ENCODE measurements around the gene MAFG. TPM values are rescaled to one million over a fixed set of nuclear protein-coding genes. Genes with fewer than 3 reads are reported as not detected.

MAFG gene
- total RNA-seq, 1 donor from 2014 or later = 10.4 TPM

- peak in 1 of 2 donors; percentile 33 for DNase-seq (ENCODE audit: low read depth in 2 of 2)
Observed at GRCh38 chr17:81909966-81910839, 17.3 kb downstream of the MAFG start.

- no peak for DNase-seq (ENCODE audit: low read depth in 2 of 2)
Observed at GRCh38 chr17:81909231-81909630, 18.3 kb downstream of the MAFG start.

DNA sequence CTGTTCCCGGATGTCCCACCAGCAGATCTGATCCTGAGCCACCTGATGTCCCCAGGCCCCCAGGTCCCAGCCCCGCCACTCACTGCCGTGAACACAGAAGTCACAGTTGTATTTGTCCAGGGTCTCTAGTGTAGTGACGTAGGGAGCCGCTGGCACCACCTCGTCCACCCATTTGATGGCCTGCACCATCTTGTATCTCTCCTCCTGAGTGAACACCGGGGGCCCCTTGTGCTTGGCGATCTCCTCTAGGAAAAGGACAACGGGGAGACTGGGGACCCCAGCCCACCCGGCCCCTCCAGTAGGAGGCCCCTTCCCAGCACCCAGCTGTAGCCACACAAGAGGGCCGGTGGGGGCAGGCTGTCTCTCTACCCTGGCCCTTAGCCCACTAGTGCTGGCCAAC is 18.7 kb downstream of the MAFG start:
- no peak for DNase-seq (ENCODE audit: low read depth in 2 of 2)

GRCh38 chr17:81907219-81908145 is 20.1 kb downstream of the MAFG start:
- DNase-seq (ENCODE audit: low read depth in 2 of 2) = no peak

- no peak for DNase-seq (ENCODE audit: low read depth in 2 of 2)
Observed at GRCh38 chr17:81906476-81907218, 20.9 kb downstream of the MAFG start.

- DNase-seq (ENCODE audit: low read depth in 2 of 2) = no peak
Observed at GRCh38 chr17:81905993-81906392, 21.5 kb downstream of the MAFG start.

- no peak for DNase-seq (ENCODE audit: low read depth in 2 of 2)
Observed at GRCh38 chr17:81905424-81905875, 22.1 kb downstream of the MAFG start.

DNA sequence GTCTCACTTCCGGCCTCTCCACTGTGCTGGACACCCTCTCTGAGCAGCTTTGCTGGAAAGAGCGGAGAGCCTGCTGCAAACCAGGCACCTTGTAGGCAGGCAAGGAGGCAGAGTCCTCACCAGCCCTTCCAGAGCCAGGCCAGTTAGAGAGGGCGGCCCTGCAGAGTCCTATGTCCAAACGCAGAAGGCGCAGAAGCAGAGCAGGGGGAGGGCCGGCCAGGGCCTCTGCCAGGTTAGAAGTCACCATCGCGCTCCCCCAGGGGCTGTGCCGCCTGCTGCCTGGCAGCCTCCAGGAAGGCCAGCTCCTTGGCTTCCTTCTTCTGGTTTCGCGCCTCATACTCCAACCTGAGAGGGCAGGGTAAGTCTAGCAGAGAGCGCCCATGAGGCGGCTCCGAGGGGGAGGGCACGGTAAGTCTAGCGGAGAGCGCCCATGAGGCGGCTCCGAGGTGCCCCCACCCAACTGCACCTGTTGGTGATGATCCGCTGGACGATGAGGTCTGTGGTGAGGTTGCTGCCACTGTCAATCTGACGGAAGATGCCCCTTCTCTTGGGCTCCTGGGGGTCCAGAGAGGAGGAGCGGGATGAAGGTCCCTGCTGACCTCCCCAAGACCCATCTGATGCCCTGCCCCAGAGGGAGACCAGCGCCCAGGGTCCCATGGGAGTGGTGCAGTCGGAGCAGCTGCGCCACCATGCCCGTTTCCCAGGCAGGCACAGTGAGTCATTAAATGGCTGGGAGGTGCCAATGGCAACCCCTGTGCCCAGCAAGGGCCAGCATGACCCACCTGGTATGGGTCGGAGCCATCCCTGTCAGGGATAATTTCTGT is 22.7 kb downstream of the MAFG start:
- no peak for DNase-seq (ENCODE audit: low read depth in 2 of 2)

- no peak for DNase-seq (ENCODE audit: low read depth in 2 of 2)
Observed at GRCh38 chr17:81903896-81904599, 23.5 kb downstream of the MAFG start.

- DNase-seq (ENCODE audit: low read depth in 2 of 2) = no peak
Observed at GRCh38 chr17:81903415-81903831, 24.1 kb downstream of the MAFG start.

- DNase-seq (ENCODE audit: low read depth in 2 of 2) = no peak
Observed at GRCh38 chr17:81902653-81903414, 24.7 kb downstream of the MAFG start.

- DNase-seq (ENCODE audit: low read depth in 2 of 2) = peak in 1 of 2 donors; percentile 38
Observed at GRCh38 chr17:81902023-81902652, 25.4 kb downstream of the MAFG start, which contains the start of gene NPB. TSS of gene NPB (plus strand) at chr17:81902238. CDS start at chr17:81902278, 40 bp downstream.

GRCh38 chr17:81901167-81902022 is 26.1 kb downstream of the MAFG start:
- DNase-seq (ENCODE audit: low read depth in 2 of 2) = no peak

- no peak for DNase-seq (ENCODE audit: low read depth in 2 of 2)
Observed at GRCh38 chr17:81900181-81900820, 27.2 kb downstream of the MAFG start.

GRCh38 chr17:81899514-81900166 is 27.9 kb downstream of the MAFG start:
- no peak for DNase-seq (ENCODE audit: low read depth in 2 of 2)

- no peak for DNase-seq (ENCODE audit: low read depth in 2 of 2)
Observed at GRCh38 chr17:81898885-81899284, 28.6 kb downstream of the MAFG start.
